Right ventricle myocardium superior (tissue), 1 donor: ENCODE data around the gene TARP. TPM values are rescaled to one million over a fixed set of nuclear protein-coding genes. Genes with fewer than 3 reads are reported as not detected.

Experiments used
- ATAC-seq: fragments of 200-7000 bp; cut with Tn5 transposase; one replicate; pipeline ENCODE4 v1.9.1; 2020; ENCODE audit warnings: mild to moderate bottlenecking; ENCODE audit not compliant: poor library complexity
- DNase-seq: peaks from one replicate; pipeline ENCODE4 v3.0.0-alpha.2; 2020
- intact Hi-C: fragments of 100-400 bp; cut with DNase I; formaldehyde crosslinking; loops from one replicate; pipeline ENCODE4 v1.11.2; 2022
- total RNA-seq: library from RNA; stranded (reverse); fragmentation: NEBNext Ultra II Directional; extraction: Animal tissue kit (Norgen Biotek cat#: 25700); gene quantifications from one replicate; pipeline ENCODE4 v1.2.1, GENCODE V29; 2021
- donor health status: DM: no; HTN: yes; CAD: no; lungs with severe emphysema.

The TARP gene

DNA sequence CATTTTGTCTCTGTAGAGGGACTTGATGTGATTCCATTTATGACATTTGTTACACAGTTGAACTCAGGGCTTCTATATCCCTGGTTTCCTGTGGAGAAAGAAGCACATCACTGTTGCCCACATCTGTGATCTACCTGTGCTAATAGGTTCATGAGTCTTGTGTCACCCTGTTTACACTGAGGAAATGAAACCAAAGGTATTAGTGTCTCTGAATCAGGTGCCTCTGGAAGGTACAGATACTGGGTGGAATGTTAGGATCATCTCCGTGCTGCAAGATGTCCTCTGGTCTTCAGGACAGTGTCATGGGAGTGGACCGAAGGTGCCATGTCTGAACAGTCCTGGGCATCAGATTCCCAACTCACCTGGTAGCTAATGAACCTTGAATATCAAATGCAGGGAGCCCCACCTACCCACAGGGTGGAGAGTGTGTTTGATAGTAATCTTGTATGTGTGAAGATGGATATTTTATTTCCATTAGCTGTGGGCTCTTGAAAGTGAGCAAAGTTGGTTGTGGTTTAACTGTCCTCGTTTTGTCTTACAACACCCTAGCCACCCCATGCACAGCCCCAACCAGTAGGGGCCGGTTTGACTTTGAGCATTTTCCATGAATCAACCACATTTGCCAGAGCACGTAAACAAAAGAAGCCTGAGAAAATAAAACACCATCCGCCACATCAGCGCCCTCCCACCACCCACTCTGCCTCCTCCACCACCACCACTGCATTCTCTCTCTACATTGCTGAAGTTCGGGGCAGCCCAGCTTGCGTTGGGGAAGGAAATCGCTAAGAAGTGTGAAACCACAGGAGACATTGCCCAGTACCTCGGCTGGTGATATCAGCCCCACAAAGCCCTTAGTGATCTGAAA lies 40.7 kb downstream of the TARP start:
- peak; percentile 45 for ATAC-seq
- intact Hi-C loops, result no loop called here
- DNase-seq, result peak; percentile 55

DNA sequence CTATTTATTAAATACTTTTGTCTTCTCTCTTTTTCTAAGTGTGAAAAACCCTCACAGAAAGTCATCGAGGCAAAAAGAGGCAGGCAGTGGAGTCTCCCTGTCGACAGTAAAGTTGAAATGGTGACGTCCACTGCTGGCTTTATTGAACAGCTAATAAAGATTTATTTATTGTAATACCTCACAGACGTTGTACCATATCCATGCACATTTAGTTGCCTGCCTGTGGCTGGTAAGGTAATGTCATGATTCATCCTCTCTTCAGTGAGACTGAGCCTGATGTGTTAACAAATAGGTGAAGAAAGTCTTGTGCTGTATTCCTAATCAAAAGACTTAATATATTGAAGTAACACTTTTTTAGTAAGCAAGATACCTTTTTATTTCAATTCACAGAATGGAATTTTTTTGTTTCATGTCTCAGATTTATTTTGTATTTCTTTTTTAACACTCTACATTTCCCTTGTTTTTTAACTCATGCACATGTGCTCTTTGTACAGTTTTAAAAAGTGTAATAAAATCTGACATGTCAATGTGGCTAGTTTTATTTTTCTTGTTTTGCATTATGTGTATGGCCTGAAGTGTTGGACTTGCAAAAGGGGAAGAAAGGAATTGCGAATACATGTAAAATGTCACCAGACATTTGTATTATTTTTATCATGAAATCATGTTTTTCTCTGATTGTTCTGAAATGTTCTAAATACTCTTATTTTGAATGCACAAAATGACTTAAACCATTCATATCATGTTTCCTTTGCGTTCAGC lies 43.4 kb downstream of the TARP start:
- no peak for DNase-seq
- intact Hi-C loops, result no loop called here
- no peak for ATAC-seq

DNA sequence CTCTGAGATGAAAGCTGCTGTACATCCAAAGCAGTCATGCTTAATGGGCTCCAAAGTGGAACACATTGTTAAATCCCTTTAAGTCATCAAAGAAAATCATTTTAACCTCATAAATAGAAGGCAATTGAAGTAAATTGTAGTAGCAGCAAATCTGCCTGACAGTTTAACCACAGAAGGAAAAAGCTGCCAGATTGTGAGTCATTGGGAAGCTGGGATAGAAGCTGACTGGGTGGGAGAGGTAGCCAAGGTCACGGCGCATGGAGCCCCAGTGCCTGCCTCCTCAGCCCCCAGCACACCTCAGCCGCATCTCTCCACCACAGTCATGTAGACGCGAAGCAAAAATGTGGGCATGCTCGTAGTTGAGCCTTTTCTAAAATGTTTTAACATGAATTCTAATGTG lies 44.0 kb downstream of the TARP start:
- no peak for ATAC-seq
- DNase-seq, result no peak
- intact Hi-C loops, result no loop called here

DNA sequence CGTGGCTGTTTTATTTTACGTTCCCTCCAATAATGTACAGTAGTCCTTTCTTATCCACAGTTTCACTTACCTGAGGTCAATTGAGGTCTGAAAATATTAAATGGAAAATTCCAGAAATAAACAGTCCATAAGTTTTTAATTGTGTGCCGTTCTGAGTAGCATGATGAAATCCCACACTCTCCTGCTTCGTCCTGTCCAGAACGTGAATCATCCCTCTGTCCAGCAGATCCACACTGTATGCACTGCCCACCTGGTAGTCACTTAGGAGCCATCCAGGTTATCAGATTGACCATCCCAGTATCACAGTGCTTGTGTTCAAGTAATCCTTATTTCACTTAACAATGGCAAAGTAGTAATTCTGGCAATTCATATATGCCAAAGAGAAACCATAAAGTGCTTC lies 49.0 kb downstream of the TARP start:
- no peak for ATAC-seq
- intact Hi-C loops, result loop anchor here (5.0 kb wide), 1 partner anchor 322 kb away; no protein-coding TSS in a partner anchor
- DNase-seq, result no peak

DNA sequence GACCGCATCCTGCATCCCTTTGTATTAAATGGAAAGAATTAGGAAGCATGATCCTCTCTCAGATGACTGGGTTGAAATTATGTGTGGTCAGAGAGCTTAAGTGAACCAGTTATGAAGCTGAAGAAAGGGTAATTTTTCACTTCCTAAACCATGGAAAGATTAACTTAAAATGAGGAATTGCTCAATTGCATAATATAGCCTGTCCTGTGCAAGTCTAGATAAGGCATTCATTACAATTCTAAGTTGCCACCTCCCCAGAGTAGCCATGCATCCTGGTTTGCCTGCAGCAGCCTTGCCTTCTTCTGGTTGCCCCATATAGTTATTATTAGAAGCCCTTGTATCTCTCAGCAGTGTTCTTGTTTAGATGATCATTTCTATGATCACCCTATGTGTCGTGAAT lies 50.1 kb downstream of the TARP start:
- no peak for ATAC-seq
- DNase-seq, result no peak
- intact Hi-C loops, result loop anchor here (2.0 to 5.0 kb wide), 2 partner anchors 115 to 321 kb away; no protein-coding TSS in a partner anchor

DNA sequence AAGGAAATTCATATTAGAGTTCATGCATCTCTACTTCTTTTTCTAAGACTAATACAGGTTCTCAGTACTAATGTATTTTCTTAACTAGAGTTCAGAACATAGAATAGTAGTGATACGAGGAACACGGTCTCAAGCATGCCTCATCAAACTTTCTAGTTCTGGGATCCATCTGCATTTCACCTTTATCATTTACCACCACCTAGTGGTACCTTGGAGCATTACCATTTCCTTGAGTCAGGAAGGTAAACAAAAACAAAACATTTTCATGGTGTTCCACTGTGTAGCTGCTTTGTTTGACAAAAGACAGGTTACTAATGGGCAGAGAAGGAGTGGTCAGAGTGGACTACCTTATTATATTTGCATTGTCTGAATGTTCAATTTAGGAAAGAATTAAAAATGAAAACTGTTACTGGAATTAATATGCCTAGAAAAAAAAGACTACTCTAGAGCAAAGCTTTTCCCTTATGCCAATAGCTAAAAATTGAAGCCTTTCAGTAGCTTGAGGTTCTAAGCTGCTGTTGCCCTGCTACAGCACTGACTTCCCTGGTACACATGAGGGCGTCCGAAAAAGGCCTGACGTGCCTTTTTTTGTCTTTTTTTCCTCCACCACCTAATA lies 50.8 kb downstream of the TARP start:
- DNase-seq (no peak), ATAC-seq (peak; percentile 92)
- intact Hi-C loops, result loop anchor here (2.0 to 5.0 kb wide), 2 partner anchors 114 to 320 kb away; no protein-coding TSS in a partner anchor

DNA sequence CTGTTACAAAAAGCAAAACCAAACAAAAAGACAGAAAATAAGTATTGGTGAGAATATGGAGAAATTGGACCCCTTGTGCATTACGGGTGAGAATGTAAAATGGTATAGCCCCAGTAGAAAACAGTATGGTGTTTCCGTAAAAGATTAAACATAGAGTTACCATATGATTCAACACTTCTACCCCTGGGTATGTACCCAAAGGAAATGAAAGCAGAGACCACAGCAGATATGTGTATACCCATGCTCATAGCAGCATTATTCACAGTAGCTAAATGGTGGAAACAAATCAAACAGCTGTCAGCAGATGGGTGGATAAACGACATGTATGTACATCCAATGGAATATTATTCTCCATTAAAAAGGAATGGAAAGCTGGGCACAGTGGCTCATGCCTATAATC lies 53.0 kb downstream of the TARP start:
- DNase-seq (no peak), ATAC-seq (no peak)
- intact Hi-C loops, result loop anchor here (5.0 kb wide), 1 partner anchor 318 kb away; no protein-coding TSS in a partner anchor

DNA sequence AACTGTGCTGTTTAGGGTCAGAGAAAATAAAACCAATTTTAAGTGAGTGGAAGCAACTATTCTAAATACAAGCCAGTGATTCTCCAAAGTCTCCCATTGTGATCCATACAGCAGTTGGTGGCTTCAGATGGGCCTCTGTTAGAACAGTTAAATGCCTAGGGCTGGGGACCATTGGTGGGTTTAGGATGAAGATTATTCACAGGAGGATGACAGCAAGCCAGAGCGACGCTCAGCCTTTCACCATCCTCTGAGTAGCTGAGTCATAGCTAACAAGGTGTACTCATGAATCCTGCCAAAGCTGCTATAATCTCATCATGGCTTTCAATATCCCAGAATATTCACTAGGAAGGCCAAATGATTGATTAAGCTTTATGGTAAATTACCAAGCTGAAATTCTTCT lies 55.8 kb downstream of the TARP start:
- DNase-seq, result no peak
- intact Hi-C loops, result no loop called here

DNA sequence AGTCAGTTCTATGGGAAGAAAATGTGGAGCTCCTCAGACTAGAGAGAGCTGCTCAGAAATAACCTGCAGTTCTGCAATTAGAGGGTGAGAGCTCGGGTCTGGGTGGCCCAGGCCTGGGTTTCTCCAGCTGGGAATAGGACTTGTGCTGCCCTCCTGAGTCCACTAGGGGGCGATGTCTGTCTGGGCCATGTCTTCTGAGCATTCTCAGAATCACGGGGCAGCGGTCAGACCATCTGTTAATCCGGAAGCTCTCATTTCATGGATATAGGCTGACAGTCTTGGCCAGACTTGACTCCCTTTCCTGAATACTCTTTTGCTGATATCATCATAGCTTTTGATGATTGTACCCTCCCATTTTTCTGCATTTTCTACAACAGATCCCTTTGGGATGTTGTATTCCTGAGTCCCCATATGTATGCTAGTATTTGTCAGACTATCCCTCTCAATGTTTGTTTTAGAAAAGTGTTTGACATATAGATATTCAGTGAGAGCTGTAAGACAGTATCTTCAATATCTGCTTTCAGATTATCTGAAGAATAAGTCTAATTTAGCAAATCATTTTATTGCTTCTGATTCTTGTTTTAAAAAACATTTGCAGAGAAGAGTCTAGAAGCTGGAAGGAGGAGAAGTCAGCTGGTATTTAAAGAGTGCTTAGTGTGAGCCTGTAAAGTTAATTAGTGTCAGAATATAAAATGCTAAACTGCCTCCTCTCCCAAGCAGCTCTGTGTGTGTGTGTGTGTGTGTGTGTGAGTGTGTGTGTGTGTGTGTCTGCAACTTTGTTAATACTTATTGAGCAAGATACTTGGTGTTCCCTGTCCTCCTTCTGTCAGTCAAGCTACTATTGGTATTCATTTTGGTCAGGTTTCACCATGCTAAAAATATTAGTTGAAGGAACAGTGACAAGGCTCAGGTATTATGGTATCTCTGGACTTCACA lies 57.4 kb downstream of the TARP start:
- intact Hi-C loops, result no loop called here
- ATAC-seq, result peak; percentile 92

More for the DNA sequence above, 55.8 kb downstream of the TARP start:
- ATAC-seq, result no peak

DNA sequence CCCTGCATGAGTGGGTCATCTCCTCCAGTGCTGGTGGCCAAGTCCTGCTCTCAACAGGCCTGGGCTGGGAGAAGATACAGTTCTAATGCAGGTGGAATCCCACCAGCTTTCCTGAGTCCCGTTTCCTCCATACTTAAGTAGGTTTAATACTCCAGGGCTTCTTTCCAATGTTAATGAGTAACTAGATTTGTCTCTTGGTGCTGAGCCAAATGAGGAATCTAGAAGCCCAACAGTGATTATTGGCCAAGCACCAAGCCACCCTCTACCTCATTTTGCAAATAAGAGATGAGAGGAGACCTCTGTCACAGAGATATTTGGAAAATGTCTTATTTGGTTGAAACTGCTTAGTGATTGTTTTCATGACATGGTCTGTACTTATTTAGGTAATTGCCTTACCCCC lies 58.3 kb downstream of the TARP start:
- intact Hi-C loops, result no loop called here
- DNase-seq (no peak), ATAC-seq (no peak)

More for the DNA sequence above, 57.4 kb downstream of the TARP start:
- peak; percentile 85 for DNase-seq

DNA sequence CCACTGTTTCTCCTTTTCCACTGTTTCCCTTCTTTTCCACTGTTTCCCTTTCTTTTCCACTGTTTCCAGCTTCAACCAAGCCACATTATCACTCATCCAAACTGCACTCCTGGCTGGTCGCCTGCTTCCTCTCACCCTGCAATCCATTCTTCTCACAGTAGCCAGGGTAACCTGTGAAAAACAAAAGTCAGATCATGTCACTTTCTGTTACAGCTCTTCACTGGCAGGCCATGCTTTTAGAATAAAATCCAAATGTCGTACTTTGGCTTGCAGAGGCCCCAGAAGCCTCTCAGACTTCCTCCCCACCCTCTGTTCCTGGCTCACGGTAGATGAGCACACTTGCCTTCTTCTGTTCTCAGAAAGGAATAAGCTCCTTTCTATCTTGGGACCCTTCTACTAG lies 61.5 kb downstream of the TARP start:
- ATAC-seq (peak; percentile 46), DNase-seq (peak; percentile 55)
- intact Hi-C loops, result no loop called here

DNA sequence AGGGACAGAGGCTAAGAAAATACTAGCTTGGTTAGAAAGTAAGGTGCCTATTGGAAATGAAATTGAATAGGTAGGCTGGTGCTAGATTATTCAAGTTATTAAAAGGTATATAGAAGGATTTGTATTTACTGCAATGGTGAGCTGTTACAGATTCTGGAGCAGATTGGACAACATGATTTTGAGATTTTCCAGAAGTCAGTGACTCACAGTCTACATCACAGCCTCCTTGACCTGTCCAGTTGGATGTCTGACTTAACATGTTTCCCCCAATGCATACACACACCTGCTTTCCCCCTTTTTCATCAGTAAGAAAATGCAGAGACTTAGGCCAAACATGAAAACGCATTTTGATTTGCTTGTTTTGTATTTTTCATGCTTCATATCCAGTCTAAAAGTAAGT lies 62.0 kb downstream of the TARP start:
- intact Hi-C loops, result no loop called here
- no peak for DNase-seq
- ATAC-seq, result no peak

Other genes with a start within 250 kb of the TARP start
- 21.8 TPM for gene STARD3NL, start 95.4 kb downstream of the TARP start, total RNA-seq